ENCODE results near the gene FARP1. TPM values are rescaled to one million over a fixed set of nuclear protein-coding genes. Genes with fewer than 3 reads are reported as not detected.

The FARP1 gene
- total and polyA plus RNA-seq, 10 of the 15 experiments (the other 5 are each of a cell fraction or from before 2014, with no cell fraction given): 0.17 to 6.9 (median 0.68) TPM

DNA sequence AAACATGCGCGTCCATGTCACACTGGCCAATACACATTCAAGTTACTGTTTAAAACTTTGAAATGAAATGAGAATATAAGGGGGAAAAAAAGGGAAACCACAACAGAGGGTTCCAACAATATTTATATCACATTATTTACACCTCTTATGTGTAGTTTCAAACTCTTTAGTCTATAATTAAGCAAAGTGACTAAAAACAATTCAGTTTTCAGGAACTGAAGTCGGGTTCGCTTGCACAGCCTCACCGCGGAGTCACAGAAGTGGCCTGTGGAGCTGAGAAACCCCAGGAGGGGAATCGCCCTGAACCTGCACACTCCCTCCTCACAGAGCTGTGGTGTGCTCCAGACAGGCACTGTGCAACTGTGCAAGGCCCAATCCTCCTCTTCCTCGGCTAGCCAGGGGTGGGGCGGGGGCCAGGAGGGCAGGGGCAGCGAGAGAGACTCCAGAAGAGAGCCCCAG lies 358.1 kb downstream of the FARP1 start (continued):
- TF ChIP-seq, protein P1, sequence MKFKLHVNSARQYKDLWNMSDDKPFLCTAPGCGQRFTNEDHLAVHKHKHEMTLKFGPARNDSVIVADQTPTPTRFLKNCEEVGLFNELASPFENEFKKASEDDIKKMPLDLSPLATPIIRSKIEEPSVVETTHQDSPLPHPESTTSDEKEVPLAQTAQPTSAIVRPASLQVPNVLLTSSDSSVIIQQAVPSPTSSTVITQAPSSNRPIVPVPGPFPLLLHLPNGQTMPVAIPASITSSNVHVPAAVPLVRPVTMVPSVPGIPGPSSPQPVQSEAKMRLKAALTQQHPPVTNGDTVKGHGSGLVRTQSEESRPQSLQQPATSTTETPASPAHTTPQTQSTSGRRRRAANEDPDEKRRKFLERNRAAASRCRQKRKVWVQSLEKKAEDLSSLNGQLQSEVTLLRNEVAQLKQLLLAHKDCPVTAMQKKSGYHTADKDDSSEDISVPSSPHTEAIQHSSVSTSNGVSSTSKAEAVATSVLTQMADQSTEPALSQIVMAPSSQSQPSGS (IDR thresholded peaks at IDR 0.05; ENCODE audit: low read length): peak; percentile 96
- TF ChIP-seq RUNX3 (IDR thresholded peaks at IDR 0.05; ENCODE audit: low read length) (peak; percentile 96), POU2F2 (IDR thresholded peaks at IDR 0.05; ENCODE audit: borderline replicate concordance, low read depth, low read length) (peak; percentile 76; the same call in 2 of the 3 replicates), SREBF2 (IDR thresholded peaks at IDR 0.05; ENCODE audit: low read length) (no peak), SMAD1 (IDR thresholded peaks at IDR 0.05; ENCODE audit: low read depth, partially characterized antibody) (peak; percentile 82), NRF1 (conservative IDR thresholded peaks at IDR 0.05; ENCODE audit: low read depth, low read length) (no peak), TCF7 (IDR thresholded peaks at IDR 0.05; ENCODE audit: borderline replicate concordance) (peak; percentile 92; the same call in 1 of the 2 replicates), KDM1A (IDR thresholded peaks at IDR 0.05; ENCODE audit: borderline replicate concordance) (no peak), HDGF (IDR thresholded peaks at IDR 0.05) (no peak), CREB1 (IDR thresholded peaks at IDR 0.05; ENCODE audit: low read depth) (peak; percentile 55; the same call in 1 of the 2 replicates)
- TF ChIP-seq, protein P2, sequence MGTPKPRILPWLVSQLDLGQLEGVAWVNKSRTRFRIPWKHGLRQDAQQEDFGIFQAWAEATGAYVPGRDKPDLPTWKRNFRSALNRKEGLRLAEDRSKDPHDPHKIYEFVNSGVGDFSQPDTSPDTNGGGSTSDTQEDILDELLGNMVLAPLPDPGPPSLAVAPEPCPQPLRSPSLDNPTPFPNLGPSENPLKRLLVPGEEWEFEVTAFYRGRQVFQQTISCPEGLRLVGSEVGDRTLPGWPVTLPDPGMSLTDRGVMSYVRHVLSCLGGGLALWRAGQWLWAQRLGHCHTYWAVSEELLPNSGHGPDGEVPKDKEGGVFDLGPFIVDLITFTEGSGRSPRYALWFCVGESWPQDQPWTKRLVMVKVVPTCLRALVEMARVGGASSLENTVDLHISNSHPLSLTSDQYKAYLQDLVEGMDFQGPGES (IDR thresholded peaks at IDR 0.05): no peak
- TF ChIP-seq, protein P3, sequence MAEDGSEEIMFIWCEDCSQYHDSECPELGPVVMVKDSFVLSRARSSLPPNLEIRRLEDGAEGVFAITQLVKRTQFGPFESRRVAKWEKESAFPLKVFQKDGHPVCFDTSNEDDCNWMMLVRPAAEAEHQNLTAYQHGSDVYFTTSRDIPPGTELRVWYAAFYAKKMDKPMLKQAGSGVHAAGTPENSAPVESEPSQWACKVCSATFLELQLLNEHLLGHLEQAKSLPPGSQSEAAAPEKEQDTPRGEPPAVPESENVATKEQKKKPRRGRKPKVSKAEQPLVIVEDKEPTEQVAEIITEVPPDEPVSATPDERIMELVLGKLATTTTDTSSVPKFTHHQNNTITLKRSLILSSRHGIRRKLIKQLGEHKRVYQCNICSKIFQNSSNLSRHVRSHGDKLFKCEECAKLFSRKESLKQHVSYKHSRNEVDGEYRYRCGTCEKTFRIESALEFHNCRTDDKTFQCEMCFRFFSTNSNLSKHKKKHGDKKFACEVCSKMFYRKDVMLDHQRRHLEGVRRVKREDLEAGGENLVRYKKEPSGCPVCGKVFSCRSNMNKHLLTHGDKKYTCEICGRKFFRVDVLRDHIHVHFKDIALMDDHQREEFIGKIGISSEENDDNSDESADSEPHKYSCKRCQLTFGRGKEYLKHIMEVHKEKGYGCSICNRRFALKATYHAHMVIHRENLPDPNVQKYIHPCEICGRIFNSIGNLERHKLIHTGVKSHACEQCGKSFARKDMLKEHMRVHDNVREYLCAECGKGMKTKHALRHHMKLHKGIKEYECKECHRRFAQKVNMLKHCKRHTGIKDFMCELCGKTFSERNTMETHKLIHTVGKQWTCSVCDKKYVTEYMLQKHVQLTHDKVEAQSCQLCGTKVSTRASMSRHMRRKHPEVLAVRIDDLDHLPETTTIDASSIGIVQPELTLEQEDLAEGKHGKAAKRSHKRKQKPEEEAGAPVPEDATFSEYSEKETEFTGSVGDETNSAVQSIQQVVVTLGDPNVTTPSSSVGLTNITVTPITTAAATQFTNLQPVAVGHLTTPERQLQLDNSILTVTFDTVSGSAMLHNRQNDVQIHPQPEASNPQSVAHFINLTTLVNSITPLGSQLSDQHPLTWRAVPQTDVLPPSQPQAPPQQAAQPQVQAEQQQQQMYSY (CRISPR knock-in tag; IDR thresholded peaks at IDR 0.05): no peak
- TF ChIP-seq, protein P4, sequence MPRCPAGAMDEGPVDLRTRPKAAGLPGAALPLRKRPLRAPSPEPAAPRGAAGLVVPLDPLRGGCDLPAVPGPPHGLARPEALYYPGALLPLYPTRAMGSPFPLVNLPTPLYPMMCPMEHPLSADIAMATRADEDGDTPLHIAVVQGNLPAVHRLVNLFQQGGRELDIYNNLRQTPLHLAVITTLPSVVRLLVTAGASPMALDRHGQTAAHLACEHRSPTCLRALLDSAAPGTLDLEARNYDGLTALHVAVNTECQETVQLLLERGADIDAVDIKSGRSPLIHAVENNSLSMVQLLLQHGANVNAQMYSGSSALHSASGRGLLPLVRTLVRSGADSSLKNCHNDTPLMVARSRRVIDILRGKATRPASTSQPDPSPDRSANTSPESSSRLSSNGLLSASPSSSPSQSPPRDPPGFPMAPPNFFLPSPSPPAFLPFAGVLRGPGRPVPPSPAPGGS (IDR thresholded peaks at IDR 0.05; ENCODE audit: borderline replicate concordance, insufficient read depth, low read depth, low read length, poor library complexity, severe bottlenecking): peak; percentile 93
- TF ChIP-seq, protein P5, sequence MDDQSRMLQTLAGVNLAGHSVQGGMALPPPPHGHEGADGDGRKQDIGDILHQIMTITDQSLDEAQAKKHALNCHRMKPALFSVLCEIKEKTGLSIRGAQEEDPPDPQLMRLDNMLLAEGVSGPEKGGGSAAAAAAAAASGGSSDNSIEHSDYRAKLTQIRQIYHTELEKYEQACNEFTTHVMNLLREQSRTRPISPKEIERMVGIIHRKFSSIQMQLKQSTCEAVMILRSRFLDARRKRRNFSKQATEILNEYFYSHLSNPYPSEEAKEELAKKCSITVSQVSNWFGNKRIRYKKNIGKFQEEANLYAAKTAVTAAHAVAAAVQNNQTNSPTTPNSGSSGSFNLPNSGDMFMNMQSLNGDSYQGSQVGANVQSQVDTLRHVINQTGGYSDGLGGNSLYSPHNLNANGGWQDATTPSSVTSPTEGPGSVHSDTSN (IDR thresholded peaks at IDR 0.05; ENCODE audit: insufficient replicate concordance, low read depth, low read length): no peak
